LoVo (cell line): ENCODE measurements around the gene PRKACA.

Source experiments
- DNase-seq: peaks from one replicate; pipeline ENCODE4 v3.0.0-alpha.2; 2016; ENCODE audit warnings: low spot score

Gene PRKACA

DNA sequence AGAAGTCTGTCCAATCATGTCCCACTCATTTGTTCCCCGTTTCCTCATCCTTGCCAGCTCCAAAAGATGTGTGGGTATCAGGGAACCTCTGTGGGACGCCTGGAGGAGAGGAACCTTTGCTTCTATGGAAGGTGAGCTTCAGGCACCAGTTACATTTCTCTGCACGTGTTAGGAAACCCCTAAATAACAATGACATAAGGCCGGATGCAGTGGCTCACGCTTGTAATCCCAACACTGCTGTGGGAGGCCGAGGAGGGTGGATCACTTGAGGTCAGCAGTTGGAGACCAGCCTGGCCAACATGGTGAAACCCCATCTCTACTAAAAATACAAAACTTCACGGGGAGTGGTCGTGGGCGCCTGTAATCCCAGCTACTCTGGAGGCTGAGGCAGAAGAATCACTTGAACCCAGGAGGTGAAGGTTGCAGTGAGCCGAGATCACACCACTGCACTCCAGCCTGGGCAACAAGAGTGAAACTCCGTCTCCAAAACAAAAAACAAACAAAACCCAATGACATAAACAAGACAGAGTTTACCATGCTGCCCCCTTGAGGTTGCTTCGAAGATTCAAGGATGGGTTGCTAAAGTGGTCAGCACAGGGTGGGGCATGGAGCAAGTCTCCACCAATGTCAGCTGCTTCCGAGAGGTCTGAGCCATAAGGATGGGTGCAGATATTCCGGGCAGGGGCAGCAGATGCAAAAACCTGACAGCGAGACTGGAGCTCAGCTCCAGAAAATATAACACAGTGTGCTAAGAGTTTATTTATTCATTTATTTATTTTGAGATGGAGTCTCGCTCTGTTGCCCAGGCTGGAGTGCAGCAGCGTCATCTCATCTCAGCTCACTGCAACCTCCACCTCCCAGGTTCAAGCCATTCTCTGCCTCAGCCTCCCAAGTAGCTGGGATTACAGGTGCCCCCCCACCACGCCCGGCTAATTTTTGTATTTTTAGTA lies 74.6 kb downstream of the PRKACA start:
- peak; percentile 20 for DNase-seq
